ENCODE measurements around the gene C20orf204.
"Not testable (repeated sequence)": the region's sequence is repeated elsewhere in the genome, so short reads cannot be mapped to it uniquely, and the experiment has no call there.

C20orf204 gene

DNA sequence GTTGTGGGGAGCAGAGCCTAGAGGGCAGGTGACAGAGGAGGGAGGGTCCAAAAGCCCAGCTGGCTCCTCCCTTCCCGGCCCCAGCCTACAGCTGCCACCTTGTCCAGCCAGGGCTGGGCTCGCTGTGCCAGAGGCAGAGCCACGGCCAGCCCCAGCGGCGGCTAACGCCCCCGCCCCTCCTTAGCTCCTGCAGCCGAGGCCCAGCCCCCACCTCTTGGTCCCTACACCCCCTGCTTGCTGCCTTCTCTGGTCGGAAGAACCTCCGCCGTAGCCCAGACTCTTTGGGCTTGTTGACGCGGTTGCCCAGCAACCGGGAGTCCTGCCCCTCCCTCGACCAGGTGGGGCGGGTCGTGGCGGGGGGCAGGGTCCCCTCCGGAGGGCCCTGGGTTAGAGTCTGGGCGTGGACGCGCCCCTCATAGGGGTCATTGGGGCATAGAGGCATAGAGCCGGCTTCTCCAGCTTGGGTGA is 48.7 kb downstream of the C20orf204 start:
- FAIRE-seq: no peak

DNA sequence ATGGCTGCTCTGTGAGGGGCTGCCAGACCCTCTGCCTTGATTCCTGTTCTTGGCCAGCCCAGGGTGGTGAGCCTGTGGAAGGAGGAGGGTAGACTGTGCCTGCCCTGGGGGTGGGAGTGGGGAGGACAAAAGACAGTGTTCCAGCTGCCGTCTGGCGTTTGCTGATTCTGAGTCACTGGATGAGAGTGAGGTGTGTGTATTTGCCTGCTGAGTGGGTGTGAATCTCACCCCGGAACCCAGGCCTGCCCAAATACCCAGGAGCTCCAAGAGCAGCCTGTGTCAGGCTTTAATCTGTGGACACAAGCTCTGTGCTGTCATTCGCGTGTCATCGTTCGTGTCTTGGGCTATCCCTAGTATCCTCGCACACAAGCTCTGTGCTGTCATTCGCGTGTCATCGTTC is 50.8 kb downstream of the C20orf204 start:
- no peak for FAIRE-seq

DNA sequence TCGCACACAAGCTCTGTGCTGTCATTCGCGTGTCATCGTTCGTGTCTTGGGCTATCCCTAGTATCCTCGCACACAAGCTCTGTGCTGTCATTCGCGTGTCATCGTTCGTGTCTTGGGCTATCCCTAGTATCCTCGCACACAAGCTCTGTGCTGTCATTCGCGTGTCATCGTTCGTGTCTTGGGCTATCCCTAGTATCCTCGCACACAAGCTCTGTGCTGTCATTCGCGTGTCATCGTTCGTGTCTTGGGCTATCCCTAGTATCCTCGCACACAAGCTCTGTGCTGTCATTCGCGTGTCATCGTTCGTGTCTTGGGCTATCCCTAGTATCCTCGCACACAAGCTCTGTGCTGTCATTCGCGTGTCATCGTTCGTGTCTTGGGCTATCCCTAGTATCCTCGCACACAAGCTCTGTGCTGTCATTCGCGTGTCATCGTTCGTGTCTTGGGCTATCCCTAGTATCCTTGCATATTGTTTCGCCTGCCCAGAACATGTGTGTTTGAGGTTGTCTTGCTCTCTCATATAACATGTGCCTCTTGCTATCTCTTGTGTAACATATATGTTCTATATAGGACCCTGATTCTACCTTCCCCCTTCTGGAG is 51.3 kb downstream of the C20orf204 start:
- not testable (repeated sequence) for FAIRE-seq

DNA sequence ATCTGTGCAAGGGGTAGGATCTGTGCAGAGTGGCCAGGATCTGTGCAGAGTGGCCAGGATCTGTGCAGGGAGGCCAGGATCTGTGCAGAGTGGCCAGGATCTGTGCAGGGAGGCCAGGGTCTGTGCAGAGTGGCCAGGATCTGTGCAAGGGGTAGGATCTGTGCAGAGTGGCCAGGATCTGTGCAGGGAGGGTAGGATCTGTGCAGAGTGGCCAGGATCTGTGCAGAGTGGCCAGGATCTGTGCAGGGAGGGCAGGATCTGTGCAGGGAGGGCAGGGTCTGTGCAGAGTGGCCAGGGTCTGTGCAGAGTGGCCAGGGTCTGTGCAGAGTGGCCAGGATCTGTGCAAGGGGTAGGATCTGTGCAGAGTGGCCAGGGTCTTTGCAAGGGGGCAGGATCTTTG is 52.6 kb downstream of the C20orf204 start:
- not testable (repeated sequence) for FAIRE-seq
